Muscle of leg (tissue), 11 donors: Measurements from ENCODE around the gene KIR2DL3. TPM values are rescaled to one million over a fixed set of nuclear protein-coding genes. Genes with fewer than 3 reads are reported as not detected.
"Not testable (repeated sequence)": the region's sequence is repeated elsewhere in the genome, so short reads cannot be mapped to it uniquely, and the experiment has no call there.

Experiments
- DNase-seq: peaks from one replicate; pipeline ENCODE4 v3.0.0; 2013
- H3K27ac ChIP-seq: one replicate; pipeline ENCODE4 v1.5.1; 2013; ENCODE audit warnings: mild to moderate bottlenecking, low read length, control low read depth
- H3K27me3 ChIP-seq: one replicate; pipeline ENCODE4 v1.6.1; 2013; ENCODE audit warnings: low read length; ENCODE audit not compliant: control insufficient read depth, insufficient read depth
- H3K36me3 ChIP-seq: one replicate; pipeline ENCODE4 v1.6.1; 2013; ENCODE audit warnings: low read length; ENCODE audit not compliant: control insufficient read depth, insufficient read depth
- H3K4me1 ChIP-seq: one replicate; pipeline ENCODE4 v1.6.1; 2013; ENCODE audit warnings: low read length; ENCODE audit not compliant: control insufficient read depth, insufficient read depth
- H3K4me3 ChIP-seq: one replicate; pipeline ENCODE4 v1.5.1; 2013; ENCODE audit warnings: low read length, control low read depth
- H3K9me3 ChIP-seq: replicated peaks from 2 replicates; pipeline ENCODE4 v1.6.1; 2013; ENCODE audit warnings: low read depth, low read length; ENCODE audit not compliant: control insufficient read depth
- WGBS: methylation state at CpG from one replicate; pipeline ENCODE4 v1.1.5; 2013; ENCODE audit warnings: missing lambda C conversion rate; ENCODE audit not compliant: insufficient coverage; 5-methylcytosine and 5-hydroxymethylcytosine counted together
- polyA plus RNA-seq, 8 donors: library from polyadenylated mRNA; unstranded; fragments of 120-200 nt; gene quantifications; one replicate each; pipeline versions ENCODE4 v1.2.1 to v1.2.3, GENCODE V29; 2013; ENCODE audit warnings: inconsistent platforms in 1 of 8, low replicate concordance in 1 of 8; ENCODE audit not compliant: insufficient read length in 8 of 8, insufficient read depth in 1 of 8
- total RNA-seq: library from RNA; stranded (reverse); fragments of 120-200 nt; gene quantifications from one replicate; pipeline ENCODE4 v1.2.4, GENCODE V29; 2013

The KIR2DL3 gene
- total and polyA plus RNA-seq, 9 donors = not detected

DNA sequence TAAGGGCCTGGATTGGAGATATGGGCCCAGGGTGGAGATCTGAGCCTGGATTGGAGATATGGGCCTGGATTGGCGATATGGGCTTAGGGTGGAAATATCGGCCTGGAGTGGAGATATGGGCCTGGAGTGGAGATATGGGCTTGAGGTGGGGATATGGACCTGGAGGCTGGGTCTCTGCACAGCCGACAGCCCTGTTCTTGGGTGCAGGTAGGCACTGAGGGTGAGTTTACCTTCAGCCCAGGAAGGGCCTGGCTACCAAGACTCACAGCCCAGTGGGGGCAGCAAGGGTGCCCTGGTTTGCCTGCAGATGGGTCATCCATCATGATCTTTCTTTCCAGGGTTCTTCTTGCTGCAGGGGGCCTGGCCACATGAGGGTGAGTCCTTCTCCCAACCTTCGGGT lies 32.2 kb downstream of the KIR2DL3 start:
- DNase-seq, H3K4me3 ChIP-seq, H3K27me3 ChIP-seq, H3K4me1 ChIP-seq, H3K27ac ChIP-seq, H3K36me3 ChIP-seq: not testable (repeated sequence)
- WGBS = 71% methylated on average over 3 of the region's 4 CpGs
- H3K9me3 ChIP-seq = peaks cover 28% of the 10 kb centered on the region

GRCh38 chr19:54771018-54771960 lies 33.0 kb downstream of the KIR2DL3 start:
- not testable (repeated sequence) for DNase-seq, H3K27me3 ChIP-seq, H3K4me3 ChIP-seq, H3K36me3 ChIP-seq, H3K4me1 ChIP-seq, H3K27ac ChIP-seq
- 93% methylated on average over 3 of the region's 15 CpGs for WGBS
- H3K9me3 ChIP-seq = peaks cover 28% of the 10 kb centered on the region

DNA sequence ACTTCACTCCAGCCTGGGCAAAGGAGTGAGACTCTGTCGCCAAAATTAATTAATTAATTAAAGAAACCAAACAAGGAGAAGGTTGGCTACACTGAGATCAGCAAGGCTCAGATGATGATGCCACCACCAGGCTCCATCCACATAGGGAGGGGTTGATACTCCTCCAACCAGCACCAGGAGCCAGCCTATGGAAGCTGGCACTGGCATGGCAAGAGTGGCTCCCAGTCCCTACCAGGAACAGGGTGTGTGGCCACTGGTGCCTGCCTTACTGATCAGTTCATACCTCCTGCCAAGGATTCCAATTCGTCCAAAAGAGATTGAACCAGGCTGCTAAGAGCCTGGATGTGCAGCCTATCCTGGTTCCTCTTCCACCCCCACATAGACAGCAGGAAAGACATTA lies 34.4 kb downstream of the KIR2DL3 start:
- not testable (repeated sequence) for DNase-seq, H3K27ac ChIP-seq, H3K36me3 ChIP-seq, H3K27me3 ChIP-seq, H3K4me3 ChIP-seq, H3K4me1 ChIP-seq
- 56% methylated on average over 1 of the region's 2 CpGs for WGBS
- peaks cover 28% of the 10 kb centered on the region for H3K9me3 ChIP-seq

DNA sequence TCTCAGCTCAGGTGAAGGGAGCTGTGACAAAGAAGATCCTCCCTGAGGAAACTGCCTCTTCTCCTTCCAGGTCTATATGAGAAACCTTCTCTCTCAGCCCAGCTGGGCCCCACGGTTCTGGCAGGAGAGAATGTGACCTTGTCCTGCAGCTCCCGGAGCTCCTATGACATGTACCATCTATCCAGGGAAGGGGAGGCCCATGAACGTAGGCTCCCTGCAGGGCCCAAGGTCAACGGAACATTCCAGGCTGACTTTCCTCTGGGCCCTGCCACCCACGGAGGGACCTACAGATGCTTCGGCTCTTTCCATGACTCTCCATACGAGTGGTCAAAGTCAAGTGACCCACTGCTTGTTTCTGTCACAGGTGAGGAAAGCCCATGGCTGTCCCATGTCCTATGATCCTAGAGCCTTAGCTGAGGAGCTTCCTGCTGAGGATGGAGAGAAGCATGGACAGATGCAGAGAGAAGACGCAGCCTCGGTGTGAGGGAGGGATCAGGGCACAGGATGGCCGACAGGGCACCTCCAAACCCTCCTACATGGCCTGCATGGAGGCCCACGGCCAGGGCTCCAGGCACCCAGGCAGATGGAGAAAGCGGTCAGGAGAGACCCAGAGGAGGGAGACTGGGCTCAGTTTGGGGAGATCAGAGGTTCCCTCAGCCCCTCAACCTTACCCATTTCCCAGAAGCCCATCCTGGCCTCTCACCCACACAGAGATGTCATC lies 36.9 kb downstream of the KIR2DL3 start:
- peaks cover 27% of the 10 kb centered on the region for H3K9me3 ChIP-seq
- not testable (repeated sequence) for DNase-seq
- 78% methylated on average over 5 of the region's 12 CpGs for WGBS

GRCh38 chr19:54775830-54776229 lies 37.5 kb downstream of the KIR2DL3 start:
- H3K4me3 ChIP-seq, DNase-seq, H3K27ac ChIP-seq, H3K27me3 ChIP-seq, H3K4me1 ChIP-seq, H3K36me3 ChIP-seq: not testable (repeated sequence)
- WGBS = no CpG with 5 or more reads among the region's 8 CpGs
- H3K9me3 ChIP-seq = peaks cover 22% of the 10 kb centered on the region

More for the DNA sequence above, 36.9 kb downstream of the KIR2DL3 start:
- not testable (repeated sequence) for H3K4me1 ChIP-seq, H3K4me3 ChIP-seq, H3K27ac ChIP-seq, H3K27me3 ChIP-seq, H3K36me3 ChIP-seq

- not testable (repeated sequence) for H3K4me1 ChIP-seq, H3K27me3 ChIP-seq, H3K36me3 ChIP-seq, H3K4me3 ChIP-seq, H3K27ac ChIP-seq, DNase-seq
- WGBS = no CpG with 5 or more reads among the region's 4 CpGs
- H3K9me3 ChIP-seq = peaks cover 10% of the 10 kb centered on the region
These were observed 39.5 kb downstream of the KIR2DL3 start for GRCh38 chr19:54777851-54778250.

DNA sequence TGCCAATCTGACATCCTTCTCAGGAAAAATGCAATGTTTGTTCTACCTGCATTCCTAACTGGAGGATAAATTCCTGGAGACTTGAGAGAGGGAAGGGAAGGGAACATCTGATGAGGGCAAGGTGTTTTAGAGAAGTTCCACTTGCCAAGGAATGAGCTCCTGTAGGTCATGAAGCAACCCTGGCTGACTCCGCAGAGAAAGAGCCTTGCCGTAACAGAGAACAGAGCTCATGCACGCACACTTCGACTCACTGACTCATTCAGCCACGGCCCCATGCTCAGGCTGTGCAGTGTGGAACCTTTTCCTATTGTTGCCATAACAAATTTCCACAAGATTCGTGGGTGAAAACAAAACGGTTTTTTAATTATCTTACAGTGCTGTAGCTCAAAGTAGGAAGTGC lies 40.6 kb downstream of the KIR2DL3 start:
- H3K4me3 ChIP-seq, H3K27ac ChIP-seq, H3K36me3 ChIP-seq, H3K4me1 ChIP-seq, H3K27me3 ChIP-seq, H3K9me3 ChIP-seq, DNase-seq: not testable (repeated sequence)
- WGBS = no CpG with 5 or more reads among the region's 7 CpGs

DNA sequence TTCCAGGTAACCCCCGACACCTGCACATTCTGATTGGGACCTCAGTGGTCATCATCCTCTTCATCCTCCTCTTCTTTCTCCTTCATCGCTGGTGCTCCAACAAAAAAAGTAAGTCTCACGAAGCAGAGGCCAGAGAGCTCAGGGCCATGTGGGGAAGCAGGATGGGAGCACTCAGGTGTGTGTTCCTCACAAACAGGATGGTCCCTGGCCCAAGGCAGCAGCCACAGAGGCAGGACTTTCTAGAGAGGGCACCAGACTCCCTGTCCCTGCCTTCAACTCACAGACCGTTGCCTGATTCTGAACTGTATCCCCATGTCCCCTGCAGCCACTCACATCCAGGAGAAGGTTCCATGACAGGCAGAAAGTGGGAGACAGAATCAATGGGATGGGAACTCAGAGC lies 44.6 kb downstream of the KIR2DL3 start:
- not testable (repeated sequence) for H3K27me3 ChIP-seq, H3K36me3 ChIP-seq, H3K4me1 ChIP-seq, DNase-seq, H3K4me3 ChIP-seq, H3K27ac ChIP-seq
- peaks cover 18% of the 10 kb centered on the region for H3K9me3 ChIP-seq
- 57% methylated on average over 1 of the region's 4 CpGs for WGBS

DNA sequence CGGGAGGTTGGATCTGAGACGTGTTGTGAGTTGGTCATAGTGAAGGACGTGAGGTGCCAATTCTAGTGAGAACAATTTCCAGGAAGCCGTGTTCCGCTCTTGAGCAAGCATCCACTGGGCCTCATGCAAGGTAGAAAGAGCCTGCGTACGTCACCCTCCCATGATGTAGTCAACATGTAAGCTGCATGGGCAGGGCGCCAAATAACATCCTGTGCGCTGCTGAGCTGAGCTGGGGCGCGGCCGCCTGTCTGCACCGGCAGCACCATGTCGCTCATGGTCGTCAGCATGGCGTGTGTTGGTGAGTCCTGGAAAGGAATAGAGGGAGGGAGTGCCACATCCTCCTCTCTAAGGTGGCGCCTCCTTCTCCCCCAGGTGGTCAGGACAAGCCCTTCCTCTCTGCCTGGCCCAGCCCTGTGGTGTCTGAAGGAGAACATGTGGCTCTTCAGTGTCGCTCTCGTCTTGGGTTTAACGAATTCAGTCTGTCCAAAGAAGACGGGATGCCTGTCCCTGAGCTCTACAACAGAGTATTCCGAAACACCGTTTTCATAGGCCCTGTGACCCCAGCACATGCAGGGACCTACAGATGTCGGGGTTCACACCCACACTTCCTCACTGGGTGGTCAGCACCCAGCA lies 47.9 kb downstream of the KIR2DL3 start:
- H3K27ac ChIP-seq, H3K4me3 ChIP-seq, H3K27me3 ChIP-seq, DNase-seq, H3K36me3 ChIP-seq, H3K4me1 ChIP-seq: not testable (repeated sequence)
- 83% methylated on average over 13 of the region's 24 CpGs for WGBS
- peaks cover 13% of the 10 kb centered on the region for H3K9me3 ChIP-seq

GRCh38 chr19:54788154-54788553 lies 49.8 kb downstream of the KIR2DL3 start:
- WGBS = 40% methylated on average over 1 of the region's 6 CpGs
- not testable (repeated sequence) for H3K36me3 ChIP-seq, H3K27ac ChIP-seq, H3K27me3 ChIP-seq, H3K4me3 ChIP-seq, H3K4me1 ChIP-seq
- peak; percentile 13 for DNase-seq
- peaks cover 13% of the 10 kb centered on the region for H3K9me3 ChIP-seq
